Neural cell (in vitro differentiated cells): ENCODE measurements around the gene FOXRED1.

Experiments used
- POLR2AphosphoS5 ChIP-seq: IDR thresholded peaks from 2 replicates; pipeline ENCODE4 v1.6.1; 2012
- TAF1 ChIP-seq: IDR thresholded peaks from 2 replicates; pipeline ENCODE4 v1.6.1; 2012; ENCODE audit warnings: low read depth

- TF ChIP-seq TAF1 = no peak
- no peak for TF ChIP-seq POLR2AphosphoS5
These were observed 49.8 kb downstream of the FOXRED1 start for GRCh38 chr11:126318574-126319373.
